K562 (cell line): ENCODE data around the gene SLC24A4.

Experiments
- CTCF ChIP-seq, 3 experiments: IDR thresholded peaks in 2 of 3; conservative IDR thresholded peaks in 1 of 3; 2 replicates each; pipeline ENCODE4 v1.5.1; 2011 to 2012; ENCODE audit warnings: low read length in 3 of 3, mild to moderate bottlenecking in 3 of 3, control low read depth in 2 of 3, improper control_type of control experiment in 1 of 3, inconsistent platforms in 1 of 3, low read depth in 1 of 3, mixed read lengths in 1 of 3, moderate library complexity in 1 of 3; ENCODE audit not compliant: insufficient read depth in 2 of 3
- CTCFL ChIP-seq: IDR thresholded peaks from 2 replicates; pipeline ENCODE4 v1.6.1; 2011; ENCODE audit warnings: borderline replicate concordance, low read depth, mild to moderate bottlenecking, moderate library complexity, low read length; ENCODE audit not compliant: insufficient read depth, poor library complexity, severe bottlenecking
- JUNB ChIP-seq: fragments of 450-650 bp; formaldehyde crosslinking; conservative IDR thresholded peaks from 2 replicates; pipeline ENCODE4 v1.4.0; 2020; ENCODE audit warnings: mild to moderate bottlenecking
- MXI1 ChIP-seq: IDR thresholded peaks from 2 replicates; pipeline ENCODE4 v1.6.1; 2011; ENCODE audit warnings: low read depth, mild to moderate bottlenecking, improper control_type of control experiment, low read length
- NR2C2 ChIP-seq, 2 experiments: fragments of 200-800 bp in 1 of 2; sonication (Bioruptor generic) in 1 of 2; sonication (generic) in 1 of 2; formaldehyde crosslinking in 1 of 2; IDR thresholded peaks; 2 replicates each; pipeline versions ENCODE4 v1.6.1 to v1.8.0; 2016 to 2022; ENCODE audit warnings: mild to moderate bottlenecking in 1 of 2, missing compliant biosample characterization in 1 of 2, missing genetic modification characterization in 1 of 2, missing genetic modification reagents in 1 of 2
- POLR2A ChIP-seq: fragments of 450-650 bp; conservative IDR thresholded peaks from 2 replicates; pipeline ENCODE4 v1.6.1; 2016
- SMARCA4 ChIP-seq: fragments of 450-650 bp; IDR thresholded peaks from 2 replicates; pipeline ENCODE4 v1.6.1; 2016
- ZFP1 ChIP-seq: fragments of 450-650 bp; formaldehyde crosslinking; IDR thresholded peaks from 2 replicates; pipeline ENCODE4 v1.4.0; 2020; ENCODE audit warnings: mild to moderate bottlenecking, mixed read lengths
- ZNF143 ChIP-seq: sonication (generic); formaldehyde crosslinking; IDR thresholded peaks from 2 replicates; pipeline ENCODE4 v1.9.0; 2022; ENCODE audit warnings: mild to moderate bottlenecking, missing genetic modification reagents

GRCh38 chr14:92472860-92473259 lies 149.9 kb downstream of the SLC24A4 start:
- TF ChIP-seq NR2C2 (CRISPR knock-in tag; IDR thresholded peaks at IDR 0.05) (no peak), NR2C2 (tag; IDR thresholded peaks at IDR 0.05) (no peak), CTCFL (no peak), JUNB (CRISPR knock-in tag) (no peak), ZFP1 (CRISPR knock-in tag) (no peak), SMARCA4 (no peak), POLR2A (no peak), MXI1 (no peak), CTCF (IDR thresholded peaks at IDR 0.05 in 2 of 3, conservative IDR thresholded peaks at IDR 0.05 in 1 of 3; ENCODE audit: insufficient read depth in 2 of 3, low read depth in 1 of 3, low read length in 3 of 3) (no peak), ZNF143 (CRISPR knock-in tag) (no peak)
